GM18909 (cell line): Measurements from ENCODE around the gene ECE1.

ENCODE experiments used
- ATAC-seq: cut with Tn5 transposase; IDR thresholded peaks from one replicate; pipeline ENCODE4 v1.9.1; 2021; ENCODE audit warnings: mild to moderate bottlenecking; ENCODE audit not compliant: unreplicated experiment, poor library complexity

Gene ECE1

GRCh38 chr1:21271550-21271949 is 18.7 kb downstream of the ECE1 start:
- no peak for ATAC-seq

GRCh38 chr1:21270086-21270689 is 20.1 kb downstream of the ECE1 start:
- no peak for ATAC-seq

GRCh38 chr1:21269461-21270085 is 20.7 kb downstream of the ECE1 start:
- ATAC-seq, result no peak

GRCh38 chr1:21268281-21269239 is 21.7 kb downstream of the ECE1 start:
- no peak for ATAC-seq

GRCh38 chr1:21267191-21268077 is 22.8 kb downstream of the ECE1 start:
- ATAC-seq, result no peak

- ATAC-seq, result no peak
Observed at GRCh38 chr1:21266119-21266774, 24.0 kb downstream of the ECE1 start.

GRCh38 chr1:21265644-21266043 is 24.6 kb downstream of the ECE1 start:
- no peak for ATAC-seq

- ATAC-seq, result no peak
Observed at GRCh38 chr1:21264898-21265297, 25.4 kb downstream of the ECE1 start.

- ATAC-seq, result no peak
Observed at GRCh38 chr1:21263653-21264225, 26.5 kb downstream of the ECE1 start.

- no peak for ATAC-seq
Observed at GRCh38 chr1:21263052-21263429, 27.2 kb downstream of the ECE1 start.

- ATAC-seq, result no peak
Observed at GRCh38 chr1:21262293-21263051, 27.8 kb downstream of the ECE1 start.

GRCh38 chr1:21261551-21262292 is 28.5 kb downstream of the ECE1 start:
- no peak for ATAC-seq

- ATAC-seq, result no peak
Observed at GRCh38 chr1:21260405-21261125, 29.7 kb downstream of the ECE1 start.

GRCh38 chr1:21259316-21260076 is 30.8 kb downstream of the ECE1 start:
- no peak for ATAC-seq

GRCh38 chr1:21258331-21259134 is 31.7 kb downstream of the ECE1 start:
- no peak for ATAC-seq
